Activated effector memory CD4-positive, alpha-beta T cell treated with Interleukin-2 at 50 U/mL for 16 hours (primary cell): ENCODE data around the gene MAP2K3.
"Not testable (repeated sequence)": the region's sequence is repeated elsewhere in the genome, so short reads cannot be mapped to it uniquely, and the experiment has no call there.

Source experiments
- DNase-seq: peaks from one replicate; pipeline ENCODE4 v3.0.0-alpha.2; 2020

The MAP2K3 gene

DNA sequence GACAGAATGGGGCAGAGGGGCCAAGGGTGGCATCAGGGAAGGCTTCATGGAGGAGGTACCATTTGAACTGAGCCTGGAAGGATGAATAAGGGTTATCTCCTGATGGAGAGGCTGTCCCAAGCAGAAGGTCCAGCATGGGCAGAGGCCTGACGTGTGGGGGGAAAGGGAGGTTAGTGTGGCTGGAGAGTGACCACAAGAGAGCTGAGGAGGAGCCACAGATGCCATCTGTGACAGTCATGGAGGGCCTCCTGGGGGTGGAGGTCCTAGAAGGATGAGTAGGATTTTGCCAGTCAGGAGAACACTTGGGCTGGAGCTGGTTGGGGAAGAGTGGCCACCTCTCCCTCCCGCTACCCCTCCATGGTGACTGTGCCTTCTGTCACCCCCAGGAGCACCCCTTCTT lies 29.2 kb downstream of the MAP2K3 start:
- DNase-seq: not testable (repeated sequence)

GRCh38 chr17:21314261-21314664 lies 29.8 kb downstream of the MAP2K3 start:
- DNase-seq: not testable (repeated sequence)

DNA sequence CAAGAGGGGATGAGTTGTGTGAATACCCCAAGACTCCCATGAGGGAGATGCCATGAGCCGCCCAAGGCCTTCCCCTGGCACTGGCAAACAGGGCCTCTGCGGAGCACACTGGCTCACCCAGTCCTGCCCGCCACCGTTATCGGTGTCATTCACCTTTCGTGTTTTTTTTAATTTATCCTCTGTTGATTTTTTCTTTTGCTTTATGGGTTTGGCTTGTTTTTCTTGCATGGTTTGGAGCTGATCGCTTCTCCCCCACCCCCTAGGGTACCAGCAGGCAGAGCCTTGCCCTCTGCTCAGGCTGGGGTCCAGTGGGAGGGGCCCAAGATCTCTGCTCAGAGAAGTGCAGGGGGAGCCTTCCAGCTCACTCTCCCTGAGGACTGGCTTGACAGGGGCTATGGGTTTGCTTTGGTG lies 30.2 kb downstream of the MAP2K3 start:
- DNase-seq: not testable (repeated sequence)

DNA sequence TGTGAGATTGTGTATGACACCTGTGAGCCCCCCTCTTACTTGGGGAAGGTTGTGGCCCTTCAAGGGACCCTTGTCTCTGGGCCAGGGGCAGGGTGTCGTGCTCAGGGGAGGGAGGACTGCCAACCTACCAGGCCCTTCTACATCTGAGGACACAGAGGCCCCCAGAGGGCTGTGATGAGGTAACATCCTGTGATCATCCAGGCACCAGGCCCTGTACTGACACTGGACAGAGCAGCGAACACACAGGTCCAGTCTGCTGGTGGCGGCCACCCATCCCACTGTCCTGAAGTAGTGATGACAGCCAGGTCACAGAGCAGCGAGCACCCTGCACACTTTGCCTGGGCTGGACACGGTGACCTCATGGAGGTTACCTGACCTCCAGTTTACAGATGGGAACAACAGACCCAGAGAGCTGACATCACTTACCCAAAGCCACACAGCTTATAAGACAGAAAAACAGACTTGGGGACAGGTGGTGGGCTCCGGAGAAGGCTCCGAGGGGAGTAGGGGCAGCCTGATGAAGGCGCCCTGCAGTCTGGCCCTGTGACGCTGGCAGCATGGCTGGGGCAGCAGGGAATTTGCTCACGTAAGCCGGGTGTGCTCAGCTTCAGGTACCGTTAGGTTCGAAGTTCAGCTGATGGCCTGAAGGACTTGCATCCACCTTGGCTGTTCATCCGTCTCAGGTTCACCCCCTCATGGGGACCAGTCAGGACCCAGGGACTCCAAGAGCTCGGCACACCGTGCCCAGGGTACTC lies 30.9 kb downstream of the MAP2K3 start:
- not testable (repeated sequence) for DNase-seq

DNA sequence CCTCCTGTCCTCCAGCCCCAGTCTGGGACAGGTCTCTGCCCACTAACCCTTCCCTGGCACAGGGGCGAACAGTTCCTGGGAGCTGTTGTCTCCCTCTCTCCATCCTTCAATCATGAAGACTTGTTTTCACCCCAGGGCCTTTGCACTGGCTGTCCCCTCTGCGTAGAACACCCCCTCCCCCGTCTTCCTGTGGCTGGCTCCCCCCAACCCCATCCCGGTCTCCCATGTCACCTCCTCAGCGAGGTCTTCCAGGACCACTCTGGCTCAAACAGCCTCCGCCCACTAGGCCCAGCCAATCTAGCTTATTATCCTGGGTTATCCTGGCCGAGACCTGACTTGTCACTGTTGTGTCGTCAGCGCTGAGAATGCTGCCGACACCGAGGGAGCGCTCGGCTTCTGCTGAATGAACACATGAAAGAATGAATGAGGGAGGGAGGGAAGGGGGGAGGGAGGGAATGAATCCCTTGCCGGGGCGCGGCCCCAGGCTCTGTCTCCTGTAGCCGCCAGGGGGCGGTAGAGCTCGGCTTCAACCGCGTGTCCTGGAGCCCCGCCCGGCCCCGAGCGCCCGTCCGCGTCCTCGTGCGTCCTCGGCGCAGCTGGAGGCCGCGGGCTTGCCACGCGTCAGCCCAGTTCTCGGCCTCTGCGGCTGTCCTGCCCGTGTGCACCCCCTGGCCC lies 31.8 kb downstream of the MAP2K3 start:
- not testable (repeated sequence) for DNase-seq

DNA sequence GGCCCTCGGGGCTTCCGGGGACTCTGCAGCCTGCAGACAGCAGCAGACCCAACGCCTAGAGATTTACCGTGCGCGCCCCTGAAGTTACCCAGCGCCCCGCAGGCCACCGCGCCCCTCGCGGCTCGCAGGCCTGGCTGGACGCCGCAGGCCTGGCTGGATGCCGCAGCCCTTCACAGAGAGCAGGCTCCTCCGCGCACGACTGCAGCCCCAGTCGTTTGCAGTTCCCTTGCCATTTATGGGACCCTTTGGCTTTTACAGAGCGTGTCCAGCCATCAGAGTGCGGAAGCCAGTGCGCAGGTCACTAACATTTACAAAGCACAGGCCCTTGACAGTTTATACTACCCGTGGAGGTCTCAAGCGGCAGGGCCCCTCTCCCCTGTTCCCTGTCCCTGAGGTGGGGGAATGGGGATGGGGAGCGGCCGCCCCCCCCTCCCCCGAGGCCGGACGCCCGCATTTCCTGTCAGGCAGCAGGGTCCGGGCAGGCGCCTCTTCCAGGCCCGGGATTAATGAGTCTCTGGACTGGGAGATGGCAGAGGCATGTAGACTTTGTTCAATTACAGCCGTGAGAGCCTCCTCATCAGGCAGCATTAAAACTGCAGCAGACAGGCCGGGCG lies 32.5 kb downstream of the MAP2K3 start:
- not testable (repeated sequence) for DNase-seq

- not testable (repeated sequence) for DNase-seq
Observed at GRCh38 chr17:21317821-21318220, 33.3 kb downstream of the MAP2K3 start.

GRCh38 chr17:21318439-21318838 lies 33.9 kb downstream of the MAP2K3 start:
- no peak for DNase-seq

DNA sequence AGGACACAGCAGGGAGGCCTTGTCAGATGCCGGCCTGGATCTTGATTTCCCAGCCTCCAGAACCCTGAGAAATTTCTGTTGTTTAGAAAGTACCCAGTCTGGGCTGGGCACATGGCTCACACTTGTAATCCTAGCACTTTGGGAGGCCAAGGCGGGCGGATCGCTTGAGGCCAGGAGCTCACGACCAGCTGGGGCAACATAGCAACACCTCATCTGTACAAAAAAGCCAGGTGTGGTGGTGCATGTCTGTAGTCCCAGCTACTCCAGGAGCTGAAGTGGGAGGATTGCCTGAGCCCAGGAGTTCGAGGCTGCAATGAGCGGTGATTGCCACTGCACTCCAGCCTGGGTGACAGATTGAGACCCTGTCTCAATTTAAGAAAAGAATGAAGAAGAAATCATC lies 34.3 kb downstream of the MAP2K3 start:
- DNase-seq: not testable (repeated sequence)

DNA sequence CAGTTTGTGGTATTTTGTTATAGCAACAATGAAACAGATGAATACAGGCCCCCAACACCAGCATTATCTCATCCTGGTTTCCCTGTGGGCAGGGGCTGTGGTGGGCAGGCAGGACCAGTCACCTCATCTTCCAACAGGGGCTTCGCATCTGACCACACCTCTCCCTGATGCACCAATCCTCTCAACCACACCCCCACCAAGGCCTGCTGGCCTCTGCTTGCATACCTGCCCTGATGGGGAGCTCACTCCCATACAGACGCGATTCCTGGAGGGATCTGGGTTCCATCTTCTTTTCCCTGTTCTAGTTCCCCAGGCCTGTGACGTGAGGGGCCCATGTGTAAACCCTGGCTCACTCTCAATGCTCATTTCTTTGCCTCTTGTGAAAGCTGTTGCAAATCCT lies 34.7 kb downstream of the MAP2K3 start:
- DNase-seq: not testable (repeated sequence)

- DNase-seq: not testable (repeated sequence)
Observed at GRCh38 chr17:21319686-21320375, 35.3 kb downstream of the MAP2K3 start.

GRCh38 chr17:21320430-21320829 lies 35.9 kb downstream of the MAP2K3 start:
- DNase-seq: not testable (repeated sequence)

DNA sequence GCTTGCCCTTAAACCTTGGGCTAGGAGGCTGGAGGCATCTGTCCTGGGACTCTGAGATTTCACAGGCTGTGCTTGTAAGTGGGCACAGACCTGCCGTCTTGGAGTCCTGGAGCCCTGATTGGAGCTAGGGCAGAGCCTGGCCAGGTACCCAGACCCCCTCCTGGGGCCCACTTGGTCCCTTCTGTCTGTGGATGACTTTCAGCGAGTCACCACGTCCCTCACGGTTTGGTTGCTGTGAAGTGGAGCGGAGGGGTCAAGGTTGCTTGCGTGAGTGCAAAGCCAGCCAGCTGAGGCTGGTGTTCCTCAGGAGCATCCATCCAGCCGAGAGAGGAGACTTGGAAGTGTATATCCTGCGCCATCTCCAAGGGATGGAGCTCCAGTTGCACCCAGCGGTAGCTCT lies 36.5 kb downstream of the MAP2K3 start:
- not testable (repeated sequence) for DNase-seq

- not testable (repeated sequence) for DNase-seq
Observed at GRCh38 chr17:21321744-21322191, 37.3 kb downstream of the MAP2K3 start.

GRCh38 chr17:21323257-21324111 lies 39.0 kb downstream of the MAP2K3 start:
- DNase-seq: not testable (repeated sequence)

- DNase-seq: not testable (repeated sequence)
Observed at GRCh38 chr17:21324741-21325140, 40.2 kb downstream of the MAP2K3 start.

- DNase-seq: not testable (repeated sequence)
Observed at GRCh38 chr17:21327921-21328320, 43.4 kb downstream of the MAP2K3 start.

DNA sequence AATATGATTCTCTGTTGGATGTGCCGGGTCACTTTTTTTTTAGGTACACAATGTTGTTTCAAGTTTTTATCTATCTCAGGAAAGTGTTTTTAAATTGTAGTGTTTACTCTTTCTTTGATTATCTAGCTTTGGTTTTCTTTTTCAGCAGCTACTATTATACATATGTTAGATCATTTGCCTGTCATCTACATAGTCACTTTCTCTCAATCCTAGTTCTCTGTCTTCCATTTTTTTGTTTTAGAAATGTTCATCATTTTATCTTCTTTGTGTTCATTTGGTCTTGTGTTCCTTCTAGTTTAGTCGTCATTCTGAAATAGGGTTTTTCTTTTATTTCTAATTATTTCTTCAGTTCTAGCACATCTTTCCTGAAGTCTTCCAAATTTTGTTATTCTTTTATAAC lies 44.3 kb downstream of the MAP2K3 start:
- DNase-seq: not testable (repeated sequence)

DNA sequence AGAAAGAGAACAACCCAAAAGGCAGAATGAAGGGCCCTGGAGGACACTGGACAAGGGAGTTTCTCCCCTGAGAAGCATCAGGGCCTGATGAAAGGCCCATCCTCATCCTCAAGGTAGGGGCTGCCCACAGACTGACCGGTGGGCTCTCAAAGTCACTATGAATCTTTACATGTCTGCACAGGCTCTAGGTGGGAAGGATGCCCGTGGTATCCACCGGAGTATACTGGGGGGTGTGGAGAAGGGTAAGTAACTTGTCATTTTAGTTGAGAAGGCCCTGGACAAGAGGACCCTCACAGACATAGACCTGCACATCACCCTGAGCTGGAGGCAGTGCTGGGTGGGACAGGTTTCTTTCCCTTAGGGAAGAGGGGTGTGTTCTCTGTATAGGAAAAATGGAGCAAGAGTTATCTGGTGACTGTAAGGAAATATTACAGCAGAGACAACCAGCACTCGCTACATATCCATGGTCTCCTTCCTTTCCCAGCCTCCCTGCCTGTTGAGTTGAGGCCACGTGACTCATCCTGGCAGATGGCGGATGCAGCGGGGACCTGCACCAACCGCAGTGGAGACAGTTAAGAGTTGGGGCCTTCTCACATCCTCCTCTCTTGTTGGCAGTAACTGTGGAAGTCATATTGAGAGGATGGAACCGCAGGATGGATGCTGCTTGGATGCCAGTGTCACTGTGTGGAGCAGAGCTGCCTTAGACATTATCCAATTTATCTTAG lies 46.1 kb downstream of the MAP2K3 start:
- DNase-seq: no peak

DNA sequence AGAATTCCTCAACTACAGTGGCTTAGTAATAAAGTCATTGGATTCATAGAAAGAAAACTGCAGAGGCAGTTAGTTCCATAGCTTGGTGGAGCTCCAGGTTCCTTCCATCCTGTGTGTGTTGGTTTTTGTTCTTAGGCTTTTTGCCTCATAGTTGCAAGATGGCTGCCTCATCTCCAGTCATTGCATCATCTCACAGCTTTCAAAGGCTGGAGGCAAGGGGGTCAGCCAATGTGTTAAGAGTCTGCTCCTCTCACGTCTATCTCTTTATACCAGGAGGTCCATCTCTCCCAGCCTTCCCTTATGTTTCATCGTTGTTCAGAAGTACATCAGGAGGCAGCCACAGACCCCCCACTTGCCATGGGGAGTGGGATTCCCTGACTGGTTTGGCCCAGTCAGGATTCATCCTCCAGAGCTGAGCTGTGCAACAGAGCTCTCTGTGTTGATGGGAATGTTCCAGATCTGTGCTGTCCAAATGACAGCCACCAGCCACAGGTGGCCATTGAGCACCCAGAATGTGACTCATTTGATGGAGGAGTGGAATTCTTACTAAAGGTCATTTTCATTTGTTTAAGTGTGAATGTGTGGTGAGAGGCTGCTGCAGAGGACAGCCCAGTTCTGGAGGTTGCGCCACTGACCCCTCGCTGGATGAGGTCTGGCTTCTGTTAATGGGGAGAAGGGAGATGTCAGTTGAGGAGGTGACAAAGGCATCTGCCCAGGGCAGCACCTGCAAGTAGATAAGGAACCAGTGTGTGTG lies 52.2 kb downstream of the MAP2K3 start:
- DNase-seq: not testable (repeated sequence)
